NCI-H345 (cell line): ENCODE measurements around the gene HAAO.
"Not testable (repeated sequence)": the region's sequence is repeated elsewhere in the genome, so short reads cannot be mapped to it uniquely, and the experiment has no call there.

ENCODE experiments used
- DNase-seq: peaks from one replicate; lab custom pipeline; 2025; lab: John Stamatoyannopoulos, UW

Gene HAAO

DNA sequence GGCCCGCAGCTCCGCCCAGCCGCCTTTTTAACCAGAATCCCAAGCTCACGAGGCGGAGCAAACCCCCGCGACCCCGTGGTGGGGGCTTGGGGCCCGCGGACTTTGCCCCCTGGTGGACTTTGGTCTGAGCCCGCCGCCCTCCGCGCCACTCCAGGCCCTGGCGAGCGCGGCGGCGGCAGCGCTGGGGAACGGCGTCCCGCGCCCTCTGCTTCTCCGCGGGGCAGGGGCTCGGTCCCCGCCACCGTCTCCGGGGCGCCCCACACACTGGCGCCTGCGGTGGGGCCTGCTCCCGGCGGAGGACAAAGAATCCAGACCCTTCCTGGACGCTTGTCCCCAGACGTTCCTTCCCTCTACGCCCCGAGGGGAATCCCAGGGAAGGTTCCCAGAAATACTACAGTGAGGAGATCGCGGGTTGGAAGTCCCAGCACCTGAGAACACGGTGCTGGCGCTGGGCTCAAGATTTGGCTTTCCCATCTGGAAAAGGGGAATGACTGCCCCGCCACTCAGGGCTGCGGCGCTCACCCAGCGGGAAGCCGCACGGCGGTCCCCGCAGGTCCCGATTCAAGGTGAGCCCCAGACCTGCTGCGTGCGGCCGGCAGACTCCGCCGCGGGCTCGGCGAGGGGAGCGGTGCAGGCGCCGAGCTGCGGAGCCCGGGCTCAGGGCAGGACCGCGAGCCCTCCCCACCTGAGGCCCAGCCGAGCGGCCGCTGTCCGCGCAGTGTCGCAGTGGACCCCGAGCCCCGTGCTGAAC, at the start of gene HAAO:
HAAO (minus strand) TSS at position 1 of the 751 bp plus-strand sequence. CDS start 47 bp downstream, outside the sequence.
- no peak for DNase-seq

DNA sequence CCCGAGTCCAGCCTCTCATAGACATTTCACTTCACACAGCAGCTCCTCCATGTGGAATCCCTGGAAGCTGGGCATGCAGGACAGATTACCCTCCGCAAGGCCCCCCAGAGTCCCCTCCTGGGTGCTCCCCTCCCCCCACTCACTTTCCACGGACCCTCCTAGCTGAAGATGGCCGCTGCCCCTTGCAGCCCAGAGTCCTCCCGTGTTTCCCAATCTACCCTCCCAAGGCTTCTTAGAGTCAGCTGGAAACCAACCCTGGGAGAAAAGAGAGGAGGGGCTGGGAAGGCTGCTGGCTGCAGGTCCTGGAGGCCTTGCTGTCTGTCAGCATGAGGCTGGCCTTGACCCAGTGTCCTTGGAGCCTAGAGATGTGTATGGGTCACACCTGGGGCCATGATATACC, 49.0 kb upstream of the HAAO start:
- DNase-seq: no peak

DNA sequence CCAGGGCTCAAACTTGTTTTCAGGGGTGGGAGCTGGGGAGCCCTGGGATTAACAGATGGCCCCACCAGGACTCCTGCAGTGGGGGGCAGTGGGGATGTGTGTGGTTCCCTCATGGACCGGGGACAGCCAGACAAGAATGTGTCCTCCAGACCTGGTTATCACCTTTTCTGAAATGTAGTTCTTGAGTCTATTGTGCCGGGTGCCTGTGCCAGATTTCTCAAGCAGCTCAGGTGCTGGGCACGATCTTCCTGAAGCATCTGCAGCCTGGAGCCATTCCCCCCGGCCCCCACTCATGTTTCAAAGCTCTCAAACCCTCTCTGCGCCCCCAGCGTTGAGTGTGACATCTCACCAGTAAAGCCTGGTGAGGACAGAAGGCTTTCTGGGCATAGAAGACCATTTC, 48.4 kb upstream of the HAAO start:
- no peak for DNase-seq

DNA sequence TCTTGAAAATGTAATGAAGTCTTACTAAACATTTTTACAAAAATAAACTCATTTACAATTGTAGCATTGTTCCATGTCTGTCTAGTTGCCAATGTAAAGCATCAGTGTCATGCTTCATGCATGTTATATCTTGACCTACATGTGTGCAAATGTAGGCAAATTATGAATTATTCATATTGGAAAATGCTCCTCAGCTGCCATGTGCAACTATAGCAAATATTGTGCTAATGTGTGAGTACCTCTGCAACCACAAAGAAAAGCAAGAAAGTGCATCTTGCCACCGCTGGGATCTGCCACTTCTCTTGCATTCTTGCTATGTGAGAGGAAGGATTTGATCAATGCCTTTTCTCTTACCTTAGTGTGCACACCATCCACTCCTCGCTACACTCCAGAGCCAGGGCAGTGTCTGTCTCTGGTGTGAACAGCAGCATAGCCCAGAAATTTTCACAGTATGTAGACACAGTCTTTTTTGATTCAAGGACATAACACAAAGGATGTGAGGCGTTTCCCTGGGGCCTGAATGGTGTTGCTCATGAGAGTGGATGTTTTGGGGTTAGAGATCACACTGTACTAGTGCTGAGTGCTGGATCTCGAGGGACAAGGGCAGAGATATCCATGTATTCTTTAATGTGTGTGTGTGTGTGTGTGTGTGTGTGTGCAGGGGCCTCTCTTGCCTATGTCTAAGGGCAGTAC, 47.6 kb upstream of the HAAO start:
- DNase-seq: no peak

DNA sequence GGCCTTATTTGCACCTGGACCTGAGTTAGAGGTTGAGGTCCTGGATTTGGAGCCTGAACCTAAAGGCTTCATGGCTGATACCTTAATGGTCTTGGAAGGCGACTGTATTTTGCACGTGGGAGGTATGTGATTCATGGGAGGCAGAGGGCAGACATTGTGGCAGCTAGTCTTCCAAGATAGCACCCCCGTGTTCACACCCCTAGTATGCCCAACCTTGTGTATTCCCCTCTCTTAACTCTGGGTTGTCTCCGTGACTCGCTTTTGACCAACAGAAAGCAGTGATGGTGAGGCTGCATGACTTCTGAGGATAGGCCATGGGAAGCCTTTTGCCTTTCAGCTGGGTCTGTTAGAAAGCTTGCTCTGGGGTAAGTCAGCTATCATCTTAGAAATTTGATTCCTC, 45.8 kb upstream of the HAAO start:
- no peak for DNase-seq

DNA sequence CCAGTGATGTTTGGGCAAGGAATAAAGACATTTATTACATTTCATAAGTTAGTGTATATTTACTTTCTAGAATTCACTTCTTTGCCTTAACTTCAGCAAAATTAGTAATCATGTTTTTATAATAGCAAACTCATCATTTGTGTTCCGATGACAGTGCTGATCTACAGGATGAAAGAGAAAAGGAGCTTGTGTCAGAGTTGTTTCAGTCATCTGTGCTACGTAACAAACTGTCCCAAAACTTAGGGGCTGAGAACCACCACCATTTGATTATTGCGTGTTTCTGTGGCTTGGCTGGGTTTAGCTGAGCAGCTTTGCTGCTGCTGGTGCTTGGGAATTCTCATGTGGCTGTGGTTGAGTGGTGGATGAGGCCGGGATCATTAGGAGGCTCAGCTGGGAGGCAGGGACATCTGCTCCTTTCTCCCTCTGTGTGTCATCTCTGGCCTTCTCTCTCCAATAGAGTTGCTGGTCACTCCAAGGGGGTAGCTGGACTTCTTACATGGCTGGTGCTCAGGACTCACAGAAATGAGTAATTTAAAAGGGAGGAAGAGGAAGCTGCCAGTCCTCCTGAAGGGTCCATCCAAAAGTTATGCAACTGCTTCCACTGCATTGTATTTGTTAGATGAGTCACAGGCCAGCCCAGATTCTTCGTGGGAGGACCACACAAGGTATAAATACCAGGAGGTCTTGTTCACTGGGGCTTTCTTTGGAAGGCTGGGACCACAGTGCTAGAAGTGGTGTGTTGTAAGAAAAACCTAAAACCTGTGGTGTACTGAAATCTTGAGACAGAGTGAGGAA, 43.4 kb upstream of the HAAO start:
- DNase-seq: no peak

DNA sequence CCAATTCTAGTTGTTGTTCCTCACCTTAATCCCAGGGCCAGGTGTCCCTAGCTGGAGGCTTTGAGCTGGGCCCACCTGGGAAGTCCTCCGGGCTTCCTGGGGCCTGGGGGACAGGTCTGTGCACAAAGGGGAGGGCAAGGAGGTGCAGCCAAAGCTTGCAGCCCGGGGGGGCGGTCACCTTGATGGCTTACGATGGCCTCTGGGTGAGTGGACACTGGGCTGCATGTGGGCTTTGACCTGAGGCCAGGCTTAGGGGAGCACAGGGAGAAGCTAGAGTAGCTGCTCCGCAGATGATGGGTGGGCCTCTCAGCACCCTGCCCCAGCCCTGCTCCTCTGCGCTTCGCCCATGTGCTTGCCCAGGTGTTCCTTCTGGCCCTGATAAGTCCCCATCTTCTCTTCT, 41.8 kb upstream of the HAAO start:
- no peak for DNase-seq

DNA sequence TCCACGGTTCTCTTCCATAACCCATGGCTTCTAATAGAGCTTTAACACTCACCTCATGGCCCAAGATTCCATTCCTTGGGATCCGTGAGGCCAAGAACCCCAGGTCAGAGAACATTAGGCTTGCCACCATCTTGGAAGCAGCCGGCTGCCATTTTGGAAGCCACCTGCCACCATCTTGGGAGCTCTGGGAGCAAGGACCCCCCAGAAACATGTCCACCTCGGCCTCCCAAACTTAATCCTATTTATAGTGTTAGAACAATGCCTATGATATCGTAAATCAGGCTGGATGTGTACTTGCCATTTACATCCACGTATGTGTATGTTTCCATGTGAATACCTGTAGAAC, 39.9 kb upstream of the HAAO start:
- no peak for DNase-seq

DNA sequence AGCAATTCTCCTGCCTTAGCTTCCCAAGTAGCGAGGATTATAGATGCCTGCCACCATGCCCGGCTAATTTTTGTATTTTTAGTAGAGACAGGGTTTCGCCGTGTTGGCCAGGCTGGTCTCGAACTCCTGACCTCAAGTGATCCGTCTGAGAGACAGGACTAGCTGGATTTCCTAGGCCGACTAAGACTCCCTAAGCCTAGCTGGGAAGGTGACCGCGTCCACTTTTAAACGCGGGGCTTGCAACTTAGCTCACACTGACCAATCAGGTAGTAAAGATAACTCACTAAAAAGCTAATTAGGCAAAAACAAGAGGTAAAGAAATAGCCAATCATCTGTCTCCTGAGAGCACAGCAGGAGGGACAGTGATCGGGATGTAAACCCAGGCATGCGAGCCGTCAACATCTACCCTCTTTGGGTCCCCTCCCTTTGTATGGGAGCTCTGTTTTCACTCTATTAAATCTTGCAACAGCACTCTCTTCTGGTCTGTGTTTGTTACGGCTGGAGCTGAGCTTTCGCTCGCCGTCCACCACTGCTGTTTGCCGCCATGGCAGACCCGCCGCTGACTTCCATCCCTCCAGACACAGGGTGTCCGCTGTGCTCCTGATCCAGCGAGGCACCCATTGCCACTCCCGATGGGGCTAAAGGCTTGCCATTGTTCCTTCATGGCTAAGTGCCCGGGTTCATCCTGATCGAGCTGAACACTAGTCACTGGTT, 39.3 kb upstream of the HAAO start:
- DNase-seq: not testable (repeated sequence)

DNA sequence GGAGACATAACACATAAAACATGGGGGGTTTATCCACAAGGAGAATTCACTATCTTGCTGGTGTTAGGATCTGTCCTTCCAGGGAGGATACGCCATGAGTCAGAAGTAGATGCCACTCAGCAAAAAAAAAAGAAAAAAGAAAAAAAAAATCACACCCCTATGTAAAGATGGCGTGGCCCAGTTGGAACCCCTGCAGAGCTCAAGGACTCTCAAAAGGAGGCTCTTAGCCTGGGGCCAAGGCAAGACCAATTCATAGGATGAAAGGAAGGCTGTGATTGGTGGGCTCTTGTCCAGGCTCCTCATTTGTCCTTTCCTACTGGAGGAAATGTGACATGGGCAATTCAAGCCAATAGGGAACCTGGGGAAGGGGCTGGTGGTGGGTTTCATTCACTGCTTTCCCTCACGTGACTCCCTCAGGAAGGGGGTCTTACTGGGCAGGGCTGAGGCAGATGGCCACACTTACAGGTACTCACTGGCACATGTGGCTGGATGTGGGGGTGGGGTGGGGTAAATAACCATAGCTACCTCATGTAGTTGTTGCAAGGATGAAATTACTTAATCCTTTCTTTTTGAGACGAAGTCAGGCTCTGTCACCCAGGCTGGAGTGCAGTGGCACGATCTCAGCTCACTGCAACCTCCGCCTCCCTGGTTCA, 38.7 kb upstream of the HAAO start:
- peak; percentile 27 for DNase-seq

DNA sequence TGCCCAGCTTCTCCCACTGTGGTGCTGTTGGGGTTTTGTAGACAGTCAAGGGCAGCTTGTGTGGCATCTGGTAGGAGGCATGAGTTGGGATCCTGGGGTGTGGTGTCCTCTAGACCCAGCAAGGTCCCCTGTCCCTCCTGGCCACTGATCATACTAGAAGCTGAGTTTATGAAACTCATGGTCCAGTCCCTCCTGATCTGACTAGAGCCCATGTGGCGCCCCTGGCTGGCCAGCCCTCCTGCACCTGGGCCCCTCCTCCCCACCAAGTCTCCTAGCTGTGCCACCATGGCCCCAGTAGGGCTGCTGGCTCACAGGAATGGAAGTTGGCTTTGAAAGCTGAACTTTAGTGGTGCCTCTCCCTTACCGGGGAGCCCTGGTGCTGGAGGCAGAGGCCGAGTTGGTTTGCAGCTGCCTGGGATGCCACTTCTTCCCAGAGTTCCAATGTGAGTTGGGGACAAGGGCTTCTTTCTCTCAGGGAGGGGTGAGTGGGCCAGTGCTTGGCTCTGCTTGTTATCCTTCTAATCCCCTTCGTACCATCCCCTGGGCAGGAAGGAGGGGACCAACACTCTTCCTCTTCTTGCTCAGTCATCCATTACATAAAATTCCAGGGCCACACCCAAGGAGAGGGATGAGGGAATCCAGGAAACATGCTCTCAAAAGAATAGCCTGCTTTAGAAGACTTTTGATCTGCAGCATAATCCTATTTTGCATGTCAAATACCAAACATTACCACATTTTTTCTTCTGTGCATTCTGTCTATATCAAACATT, 37.5 kb upstream of the HAAO start:
- DNase-seq: no peak

DNA sequence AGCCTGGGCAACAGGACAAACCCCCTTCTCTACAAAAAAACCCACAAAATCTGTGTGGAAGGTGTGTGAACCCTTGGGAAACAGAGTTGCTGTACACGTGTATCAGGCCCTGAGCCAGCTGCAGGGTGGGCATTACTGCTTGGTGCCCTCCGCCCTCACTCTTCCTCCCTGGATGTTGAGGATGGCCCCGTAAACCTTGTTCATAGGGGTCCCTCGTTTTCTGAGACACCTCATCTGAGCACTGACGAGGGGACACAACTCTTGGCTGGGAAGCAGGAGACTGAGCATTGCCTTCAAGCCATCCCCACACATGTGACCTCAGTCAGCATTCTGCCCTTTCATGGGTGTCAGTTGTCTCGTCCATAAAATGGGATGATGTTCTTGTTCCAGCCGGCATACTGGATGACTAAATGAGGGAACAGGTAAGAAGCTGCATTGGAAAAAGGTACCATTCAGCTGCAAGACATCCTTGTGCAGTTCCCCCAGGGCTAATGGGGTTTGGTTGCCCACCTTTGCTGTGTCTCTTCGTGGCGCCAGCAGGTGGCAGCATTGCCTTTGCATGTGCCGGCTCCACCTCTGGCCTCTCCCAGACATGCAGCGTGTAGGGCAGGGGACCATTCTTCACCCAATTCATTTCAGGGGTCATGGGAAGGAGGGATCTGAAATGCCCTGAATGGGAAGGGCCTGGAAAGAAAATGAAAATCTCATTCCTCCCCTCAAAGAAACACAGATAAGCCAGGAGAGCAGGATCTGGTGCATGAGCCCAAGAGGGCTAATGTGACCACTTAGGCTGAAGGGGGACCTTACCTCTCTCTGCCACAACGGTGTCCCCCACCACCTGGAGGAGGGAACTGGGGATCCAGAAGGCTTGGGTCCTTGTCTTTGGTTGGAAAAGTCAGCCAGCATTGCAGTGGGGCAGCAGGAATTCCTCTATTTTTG, 36.4 kb upstream of the HAAO start:
- DNase-seq: peak; percentile 71

DNA sequence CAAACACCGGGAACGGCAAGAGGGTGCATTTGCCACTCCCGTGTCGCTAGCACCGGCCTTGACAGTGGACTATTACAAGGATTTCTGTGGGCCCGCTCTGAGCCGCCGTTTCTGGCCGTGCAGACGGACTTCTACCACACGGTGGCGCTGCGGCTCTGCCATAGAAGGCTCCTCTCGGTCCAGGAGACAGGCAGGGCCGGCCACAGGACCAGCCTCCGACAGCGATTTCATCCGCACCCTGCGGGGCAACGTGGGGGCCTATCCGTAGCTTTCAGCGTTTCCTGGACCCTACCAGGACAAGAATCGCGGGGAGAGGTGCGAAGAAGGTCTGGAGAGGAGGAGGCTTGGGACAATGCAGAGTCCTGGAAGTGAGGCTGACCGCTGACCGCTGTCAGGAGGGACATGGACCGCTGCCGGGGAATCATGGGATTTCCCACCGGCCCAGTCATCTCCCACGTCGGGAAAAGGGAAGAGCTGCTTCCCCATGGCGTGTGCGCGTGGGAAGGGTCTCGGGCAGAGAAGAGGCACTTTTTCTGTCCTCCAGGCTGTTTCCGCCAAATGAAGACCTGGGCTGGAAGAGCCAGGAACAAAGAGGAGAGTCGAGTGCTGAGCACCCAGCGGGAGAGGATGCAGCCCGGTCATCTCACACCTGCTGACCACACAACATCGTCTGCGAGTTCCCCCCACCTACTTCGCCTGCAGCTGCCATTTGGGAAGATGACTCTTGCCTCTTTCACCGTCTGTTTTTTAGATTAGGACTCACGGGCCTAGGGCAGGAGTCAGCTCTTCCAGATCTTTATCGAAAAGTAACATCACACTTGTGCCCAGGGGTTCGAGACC, 35.5 kb upstream of the HAAO start:
- peak; percentile 82 for DNase-seq

DNA sequence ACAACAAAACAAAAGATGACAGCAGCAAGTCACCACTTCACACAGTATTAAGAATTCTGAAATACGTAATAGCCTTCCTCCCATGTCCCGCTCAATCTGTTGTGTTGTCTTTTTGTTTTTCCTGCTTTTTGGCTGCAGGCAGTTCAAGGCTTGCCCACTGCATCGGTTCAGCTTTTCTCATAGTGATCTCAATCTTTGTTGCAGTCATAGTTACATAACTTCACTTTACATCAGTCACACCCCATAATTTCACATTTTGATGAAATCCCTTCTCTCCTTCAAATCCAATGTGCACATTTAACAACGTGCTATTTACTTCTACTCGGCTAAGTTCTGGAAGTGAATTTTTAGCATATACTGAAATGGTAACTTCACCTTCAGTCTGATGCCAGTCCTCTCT, 33.8 kb upstream of the HAAO start:
- DNase-seq: no peak

DNA sequence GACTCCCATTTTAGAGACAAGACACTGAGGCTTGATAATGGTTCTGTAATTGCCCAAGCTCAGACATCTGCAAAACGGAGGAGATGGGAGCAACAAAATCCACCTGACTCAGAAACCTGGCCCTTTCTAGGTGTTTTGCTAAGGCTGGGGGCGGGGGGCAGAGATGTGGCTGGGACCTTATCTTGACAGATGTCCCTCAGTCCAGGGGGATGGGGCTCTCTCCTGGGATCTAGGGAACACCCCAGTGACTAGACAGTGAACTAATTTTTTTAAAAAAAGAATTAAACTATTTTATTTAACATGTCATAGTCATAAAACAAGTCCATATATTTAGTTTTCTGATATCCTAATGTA, 32.0 kb upstream of the HAAO start:
- no peak for DNase-seq

DNA sequence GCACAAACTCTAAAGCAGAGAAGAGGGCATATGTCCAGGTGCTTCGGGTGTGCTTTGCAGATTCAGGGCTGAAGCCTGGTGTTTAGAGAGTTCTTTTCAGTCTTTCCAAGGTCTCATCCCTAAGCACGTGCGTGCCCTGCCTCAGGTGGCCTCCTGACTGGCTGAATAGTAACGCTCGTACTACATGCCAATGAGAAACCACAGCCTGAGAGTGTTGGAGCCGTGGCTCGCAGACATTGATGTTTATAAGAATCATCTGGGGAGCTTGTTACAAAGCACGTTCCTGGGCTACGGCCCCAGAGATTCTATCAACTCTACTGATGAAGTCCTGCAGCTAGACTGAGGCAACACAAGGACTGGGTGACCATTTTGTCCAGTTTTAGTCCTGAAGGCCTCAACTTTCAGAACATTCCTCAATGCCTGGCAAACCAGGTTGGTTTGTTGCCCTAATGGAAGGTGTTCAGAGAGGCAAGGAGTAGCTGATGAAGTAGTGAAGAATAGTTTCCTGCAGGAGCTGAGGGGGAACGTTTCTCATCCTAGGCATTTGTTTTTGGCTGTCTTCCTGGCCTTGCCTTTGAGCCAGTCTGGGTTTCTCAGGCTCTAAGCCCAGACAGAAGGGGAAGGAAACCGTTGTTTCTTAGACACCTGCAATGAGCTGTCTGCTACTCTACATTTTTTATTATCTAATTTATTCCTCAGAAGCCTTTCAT, 31.5 kb upstream of the HAAO start:
- no peak for DNase-seq

DNA sequence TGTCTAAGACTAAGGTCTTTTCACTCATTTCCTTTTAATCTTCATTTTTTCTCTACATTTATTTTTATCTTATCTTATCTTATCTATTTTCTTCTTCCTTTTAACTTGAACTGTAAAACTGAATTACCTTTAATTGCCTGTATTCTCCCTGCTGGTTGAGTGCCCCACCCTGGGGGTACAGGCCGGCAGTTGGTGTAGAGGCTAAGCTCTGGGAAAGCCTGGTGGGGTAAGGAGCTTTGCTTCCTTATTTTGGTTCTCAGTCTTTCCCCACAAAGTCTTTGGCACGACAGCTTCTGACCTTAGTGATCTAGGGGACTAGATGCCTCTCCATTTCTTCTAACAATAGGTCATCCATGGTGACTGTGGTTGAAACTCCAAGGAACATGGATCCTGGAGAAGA, 26.8 kb upstream of the HAAO start:
- no peak for DNase-seq

DNA sequence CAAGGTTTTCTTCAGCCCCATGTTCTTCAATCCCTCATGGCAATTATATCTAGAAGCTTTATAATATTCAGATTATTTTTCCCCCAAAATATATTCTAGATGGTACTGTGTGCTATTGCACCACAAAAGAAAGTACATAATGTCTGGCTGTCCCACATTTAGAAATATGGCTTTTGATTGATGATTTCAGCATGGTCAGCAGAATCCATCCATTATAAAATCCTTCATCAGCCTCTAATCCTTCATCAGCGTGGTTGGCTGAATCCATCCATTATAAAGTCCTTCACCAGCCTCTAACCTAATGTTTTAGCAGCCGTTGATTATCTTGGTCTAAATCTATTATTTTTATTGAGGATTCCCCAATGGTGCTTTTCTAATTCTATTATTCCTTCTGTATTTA, 23.3 kb upstream of the HAAO start:
- DNase-seq: no peak

DNA sequence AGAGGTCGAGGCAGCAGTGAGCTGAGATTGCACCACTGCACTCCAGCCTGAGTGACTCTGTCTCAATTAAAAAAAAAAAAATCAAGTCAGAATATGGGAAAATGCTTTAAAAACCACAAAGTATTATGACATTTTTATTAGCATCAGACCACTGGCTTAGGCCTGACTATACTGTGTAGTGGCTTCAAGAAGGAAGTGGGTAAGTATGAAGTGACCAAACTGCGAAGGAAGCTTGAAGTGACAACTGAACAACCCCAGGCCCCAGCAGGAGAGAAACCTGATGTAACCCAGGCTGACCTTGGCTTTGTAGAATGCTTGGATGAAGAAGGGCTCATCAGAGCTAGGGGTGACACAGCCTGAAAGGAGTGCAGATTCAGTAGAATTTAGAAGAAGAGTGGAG, 21.4 kb upstream of the HAAO start:
- no peak for DNase-seq
